K562 (cell line): ENCODE measurements around the gene MEGF10. TPM values are rescaled to one million over a fixed set of nuclear protein-coding genes. Genes with fewer than 3 reads are reported as not detected.

Experiments
- ATAC-seq: fragments of 200-7000 bp; cut with Tn5 transposase; 3 replicates; pipeline ENCODE4 v1.9.1; 2020; ENCODE audit warnings: moderate library complexity
- BruUV-seq: library from RNA; stranded (reverse); fragments of 400-500 nt; replicated peaks from 2 replicates; lab custom pipeline; 2021; lab: Mats Ljungman, UMichigan
- CTCF ChIA-PET: fragments of 300-600 bp; formaldehyde crosslinking; extraction: SDS; loops from one replicate; lab custom pipeline; 2021; ENCODE audit warnings: low intra/inter-chr PET ratio; lab: Yijun Ruan, JAX
- POLR2A ChIA-PET: fragments of 300-600, 350-650 bp; sonication (Branson Sonifier 250); formaldehyde crosslinking; extraction: SDS; loops from one replicate; lab custom pipeline; 2021; ENCODE audit warnings: antibody characterized with exemption, inconsistent platforms; lab: Yijun Ruan, JAX
- DNase-seq, 4 experiments: peaks; one replicate each; pipeline versions ENCODE4 v3.0.0 to v3.0.0-alpha.2; 2011 to 2018; ENCODE audit warnings: low spot score in 3 of 4, mixed read lengths in 3 of 4; ENCODE audit errors: extremely low read depth in 1 of 4
- FAIRE-seq: peaks from 2 replicates; lab custom pipeline; 2011; peaks lifted over from hg19 to GRCh38; lab: Jason Lieb, UNC
- H2AFZ ChIP-seq: 2 replicates; pipeline ENCODE4 v1.6.0; 2011; ENCODE audit warnings: low read depth, low read length, control low read depth, inconsistent platforms
- H3K27ac ChIP-seq: fragments of 200-600 bp; 3 replicates; pipeline ENCODE4 v1.8.0; 2011; ENCODE audit warnings: low read depth, mild to moderate bottlenecking, control low read depth, inconsistent platforms, low read length, moderate library complexity, mixed read lengths; ENCODE audit errors: extremely low read depth
- H3K27me3 ChIP-seq, 2 experiments: fragments of 300-600 bp in 1 of 2; 2 replicates in 1 of 2; 3 replicates in 1 of 2; pipeline versions ENCODE4 v1.6.0 to v1.8.0; 2011; ENCODE audit warnings: inconsistent platforms in 2 of 2, low read length in 2 of 2, mild to moderate bottlenecking in 1 of 2, mixed read lengths in 1 of 2, moderate library complexity in 1 of 2; ENCODE audit not compliant: control insufficient read depth in 2 of 2, insufficient read depth in 2 of 2
- H3K36me3 ChIP-seq: fragments of 300-600 bp; 3 replicates; pipeline ENCODE4 v1.8.0; 2011; ENCODE audit warnings: mild to moderate bottlenecking, low read length, inconsistent platforms; ENCODE audit not compliant: control insufficient read depth, insufficient read depth
- H3K4me1 ChIP-seq, 2 experiments: fragments of 200-600 bp in 1 of 2; replicated peaks in 1 of 2; 2 replicates in 1 of 2; 3 replicates in 1 of 2; pipeline versions ENCODE4 v1.5.1 to v1.8.0; 2011; ENCODE audit warnings: inconsistent platforms in 2 of 2, low read length in 2 of 2, mild to moderate bottlenecking in 1 of 2, mixed read lengths in 1 of 2, moderate library complexity in 1 of 2; ENCODE audit not compliant: control insufficient read depth in 2 of 2, insufficient read depth in 2 of 2
- H3K4me2 ChIP-seq: 2 replicates; pipeline ENCODE4 v1.6.1; 2011; ENCODE audit warnings: low read length, control low read depth, inconsistent platforms, mixed read lengths; ENCODE audit not compliant: insufficient read depth
- H3K4me3 ChIP-seq: fragments of 200-600 bp; sonication (generic), shearing (Covaris generic); 2 replicates; pipeline ENCODE4 v1.5.1; 2016; ENCODE audit warnings: control low read depth, inconsistent platforms
- H3K79me2 ChIP-seq: fragments of 200-600 bp; 3 replicates; pipeline ENCODE4 v1.8.0; 2011; ENCODE audit warnings: low read length, inconsistent platforms; ENCODE audit not compliant: control insufficient read depth, insufficient read depth
- H3K9ac ChIP-seq, 2 experiments: 2 replicates each; pipeline versions ENCODE4 v1.6.0 to v1.6.1; 2011; ENCODE audit warnings: low read depth in 2 of 2, low read length in 2 of 2, control low read depth in 1 of 2, inconsistent platforms in 1 of 2, mild to moderate bottlenecking in 1 of 2, mixed read lengths in 1 of 2; ENCODE audit not compliant: insufficient read depth in 1 of 2
- H3K9me1 ChIP-seq: one replicate; pipeline ENCODE4 v1.6.0; 2011; ENCODE audit warnings: inconsistent platforms, mild to moderate bottlenecking, low read length, moderate library complexity; ENCODE audit not compliant: control insufficient read depth, insufficient read depth
- H3K9me3 ChIP-seq: replicated peaks from 2 replicates; pipeline ENCODE4 v1.5.1; 2011; ENCODE audit warnings: low read depth, low read length, inconsistent platforms; ENCODE audit not compliant: control insufficient read depth, insufficient read depth
- H4K20me1 ChIP-seq: replicated peaks from 2 replicates; pipeline ENCODE4 v1.6.1; 2011; ENCODE audit warnings: low read length, inconsistent platforms, mixed read lengths; ENCODE audit not compliant: control insufficient read depth, insufficient read depth
- ELK3 ChIP-seq: fragments of 450-650 bp; formaldehyde crosslinking; IDR thresholded peaks from 2 replicates; pipeline ENCODE4 v1.4.0; 2020; ENCODE audit warnings: mild to moderate bottlenecking
- ESRRA ChIP-seq: fragments of 450-650 bp; IDR thresholded peaks from 2 replicates; pipeline ENCODE4 v1.6.1; 2014; ENCODE audit warnings: low read depth, mild to moderate bottlenecking, moderate library complexity, borderline replicate concordance
- GTF3C2 ChIP-seq: IDR thresholded peaks from 3 replicates; pipeline ENCODE4 v1.6.1; 2011; ENCODE audit warnings: borderline replicate concordance, mild to moderate bottlenecking, moderate library complexity; ENCODE audit not compliant: insufficient read length; ENCODE audit errors: extremely low read depth
- HDAC1 ChIP-seq, 2 experiments: fragments of 450-650 bp; IDR thresholded peaks; 2 replicates each; pipeline ENCODE4 v1.6.1; 2016 to 2017; ENCODE audit warnings: inconsistent platforms in 1 of 2, mild to moderate bottlenecking in 1 of 2, moderate library complexity in 1 of 2
- IRF9 ChIP-seq: fragments of 450-650 bp; IDR thresholded peaks from 2 replicates; pipeline ENCODE4 v1.6.1; 2016; ENCODE audit warnings: missing biosample characterization, missing genetic modification characterization
- MXI1 ChIP-seq: IDR thresholded peaks from 2 replicates; pipeline ENCODE4 v1.6.1; 2011; ENCODE audit warnings: low read depth, mild to moderate bottlenecking, improper control_type of control experiment, low read length
- RERE ChIP-seq: sonication (generic); formaldehyde crosslinking; IDR thresholded peaks from 2 replicates; pipeline ENCODE4 v1.8.0; 2023; ENCODE audit warnings: missing genetic modification reagents, mild to moderate bottlenecking, borderline replicate concordance
- SAFB2 ChIP-seq: fragments of 200-400 bp; formaldehyde crosslinking; IDR thresholded peaks from 2 replicates; pipeline ENCODE4 v1.6.1; 2018; ENCODE audit warnings: borderline replicate concordance, low read length, low read depth, moderate library complexity; ENCODE audit not compliant: severe bottlenecking
- ZNF695 ChIP-seq: fragments of 450-650 bp; formaldehyde crosslinking; IDR thresholded peaks from 2 replicates; pipeline ENCODE4 v1.4.0; 2020; ENCODE audit warnings: mild to moderate bottlenecking, moderate library complexity
- ZNF707 ChIP-seq: fragments of 250-450 bp; sonication (Bioruptor Pico); conservative IDR thresholded peaks from 2 replicates; pipeline ENCODE4 v1.8.0; 2022; ENCODE audit warnings: inconsistent platforms, mild to moderate bottlenecking, moderate library complexity
- WGBS: fragments of 100-300 bp; shearing (Covaris generic); methylation state at CpG from one replicate; pipeline ENCODE4 v1.1.6; 2016; ENCODE audit warnings: low coverage, mixed read lengths; ENCODE audit not compliant: insufficient coverage; ENCODE audit errors: missing lambda C conversion rate; 5-methylcytosine and 5-hydroxymethylcytosine counted together
- in situ Hi-C: fragments of 300-500 bp; cut with MboI; formaldehyde crosslinking; loops from 4 replicates; pipeline ENCODE4 v1.15.0; 2018; ENCODE audit warnings: inconsistent platforms, mixed read lengths
- intact Hi-C: fragments of 100-400 bp; cut with micrococcal nuclease; formaldehyde crosslinking; loops from 2 replicates; pipeline ENCODE4 v1.14.2; 2022
- polyA plus RNA-seq, 8 experiments: library from polyadenylated mRNA; depleted of rRNA in 4 of 8; stranded (reverse) in 5 of 8; unstranded in 3 of 8; fragments of >200 nt; fragmentation: Nextera tagmentation in 2 of 8; fragmentation: Illumina TruSeq in 1 of 8; extraction: Ambion mirVana in 2 of 8; extraction: Trizol in 1 of 8; gene quantifications; 2 replicates each; pipeline versions ENCODE4 v1.2.1 to v1.2.3, GENCODE V29; 2011 to 2014; ENCODE audit warnings: inconsistent platforms in 1 of 8, missing spikeins in 1 of 8
- total RNA-seq, 7 experiments: library from RNA; depleted of rRNA in 6 of 7; stranded (reverse); fragments of >200 nt in 6 of 7; fragmentation: Illumina TruSeq in 2 of 7; extraction: Trizol in 2 of 7; gene quantifications; 2 replicates each; pipeline versions ENCODE4 v1.2.1 to v1.2.3, GENCODE V29; 2011 to 2021; ENCODE audit warnings: low replicate concordance in 1 of 7

MEGF10 gene
- total and polyA plus RNA-seq, 9 of the 15 experiments (the other 6 are each of a cell fraction or from before 2014, with no cell fraction given) = 0.07 TPM; not detected in 8

GRCh38 chr5:127409246-127409917, 118.8 kb downstream of the MEGF10 start:
- H3K4me1 ChIP-seq = no peaks in the 10 kb centered on the region
- 3% methylated on average over 10 of the region's 10 CpGs for WGBS
- no peak overlapping the region for H3K27ac ChIP-seq
- H2AFZ ChIP-seq = no peak overlapping the region
- H3K79me2 ChIP-seq = no peaks in the 10 kb centered on the region
- FAIRE-seq (no peak), ATAC-seq (no peak), DNase-seq (no peak)
- H3K4me2 ChIP-seq = no peak overlapping the region
- no peak overlapping the region for H3K4me3 ChIP-seq
- no peak overlapping the region for H3K9ac ChIP-seq
- in situ Hi-C loops (no loop called here), intact Hi-C loops (no loop called here)
- peaks cover 0 to 6% of the 10 kb centered on the region in 2 experiments; a peak in 1 of 5 replicates for H3K27me3 ChIP-seq
- H4K20me1 ChIP-seq = no peaks in the 10 kb centered on the region
- POLR2A ChIA-PET = interaction anchor here (1.3 kb wide), 1 partner anchor 8 kb away, joined by 3 read pairs; no protein-coding TSS in a partner anchor
- CTCF ChIA-PET = no interaction called here
- no TSS peak for BruUV-seq
- no peaks in the 10 kb centered on the region for H3K36me3 ChIP-seq
- H3K9me1 ChIP-seq = no peaks in the 10 kb centered on the region
- no peaks in the 10 kb centered on the region for H3K9me3 ChIP-seq
- TF ChIP-seq ZNF707 (CRISPR knock-in tag) = no peak
- TF ChIP-seq SAFB2 = no peak
- TF ChIP-seq IRF9 (tag) = no peak
- TF ChIP-seq HDAC1 (IDR thresholded peaks at IDR 0.05) = no peak
- no peak for TF ChIP-seq RERE (CRISPR knock-in tag)
- TF ChIP-seq ELK3 = no peak
- TF ChIP-seq MXI1 = no peak
- TF ChIP-seq ZNF695 (CRISPR knock-in tag) = no peak
- TF ChIP-seq GTF3C2 = no peak
- no peak for TF ChIP-seq ESRRA
